PC-9 (cell line): ENCODE results near the gene TIAM2. TPM values are rescaled to one million over a fixed set of nuclear protein-coding genes. Genes with fewer than 3 reads are reported as not detected.
"Not testable (repeated sequence)": the region's sequence is repeated elsewhere in the genome, so short reads cannot be mapped to it uniquely, and the experiment has no call there.

Source experiments
- BruUV-seq: library from RNA; stranded (reverse); fragments of 400-500 nt; replicated peaks from 2 replicates; lab custom pipeline; 2021; lab: Mats Ljungman, UMichigan
- CTCF ChIA-PET: fragments of 300-600 bp; sonication (Branson Sonifier 250); formaldehyde crosslinking; loops from one replicate; lab custom pipeline; 2022; ENCODE audit warnings: antibody characterized with exemption; lab: Charles Lee
- POLR2A ChIA-PET: fragments of 300-600 bp; sonication (Branson Sonifier 250); formaldehyde crosslinking; loops from one replicate; lab custom pipeline; 2022; ENCODE audit warnings: antibody characterized with exemption; ENCODE audit not compliant: unreplicated experiment; lab: Charles Lee
- DNase-seq, 2 experiments: peaks; one replicate each; pipeline versions ENCODE4 v3.0.0 to v3.0.0-alpha.2; 2015 to 2022; ENCODE audit warnings: mixed read lengths in 1 of 2
- H2AFZ ChIP-seq: fragments of 200-600 bp; sonication (generic); 2 replicates; pipeline ENCODE4 v1.8.1; 2017; ENCODE audit warnings: antibody characterized with exemption
- H3F3A ChIP-seq: fragments of 200-600 bp; sonication (generic); 2 replicates; pipeline ENCODE4 v1.8.1; 2017; ENCODE audit warnings: antibody characterized with exemption, mild to moderate bottlenecking, low read depth; ENCODE audit not compliant: insufficient read depth
- H3K27ac ChIP-seq: fragments of 200-600 bp; sonication (generic); 2 replicates; pipeline ENCODE4 v1.6.1; 2016; ENCODE audit warnings: mixed run types
- H3K27me3 ChIP-seq: fragments of 200-600 bp; sonication (generic); 2 replicates; pipeline ENCODE4 v1.6.1; 2016; ENCODE audit warnings: low read depth, mixed run types; ENCODE audit not compliant: insufficient read depth
- H3K36me3 ChIP-seq: fragments of 200-600 bp; sonication (generic); 2 replicates; pipeline ENCODE4 v1.6.1; 2016; ENCODE audit warnings: low read depth, mixed run types
- H3K4me1 ChIP-seq: fragments of 200-600 bp; sonication (generic); replicated peaks from 2 replicates; pipeline ENCODE4 v1.6.1; 2016; ENCODE audit warnings: mixed run types; ENCODE audit not compliant: insufficient read depth
- H3K4me2 ChIP-seq: fragments of 200-600 bp; sonication (generic); 2 replicates; pipeline ENCODE4 v1.6.1; 2017; ENCODE audit warnings: mixed run types
- H3K4me3 ChIP-seq: fragments of 200-600 bp; sonication (generic); 2 replicates; pipeline ENCODE4 v1.6.1; 2016; ENCODE audit warnings: mixed run types
- H3K79me2 ChIP-seq: fragments of 200-600 bp; sonication (generic); 2 replicates; pipeline ENCODE4 v1.6.1; 2017; ENCODE audit warnings: low read depth, mixed run types
- H3K9me2 ChIP-seq: fragments of 200-600 bp; sonication (generic); 2 replicates; pipeline ENCODE4 v1.8.1; 2017; ENCODE audit warnings: mild to moderate bottlenecking; ENCODE audit not compliant: insufficient read depth
- H3K9me3 ChIP-seq: fragments of 200-600 bp; sonication (generic); 2 replicates; pipeline ENCODE4 v1.8.1; 2016; ENCODE audit warnings: low read depth; ENCODE audit not compliant: insufficient read depth
- H4K20me1 ChIP-seq: fragments of 200-600 bp; sonication (generic); 2 replicates; pipeline ENCODE4 v1.8.1; 2017; ENCODE audit not compliant: insufficient read depth
- EZH2 ChIP-seq: fragments of 200-600 bp; sonication (generic); IDR thresholded peaks from 2 replicates; pipeline ENCODE4 v1.8.0; 2017; ENCODE audit warnings: antibody characterized with exemption, low read depth
- intact Hi-C: fragments of 100-400 bp; cut with micrococcal nuclease; formaldehyde crosslinking; loops from one replicate; pipeline ENCODE4 v1.10.0; 2022; ENCODE audit not compliant: unreplicated experiment
- total RNA-seq: library from RNA; stranded (reverse); gene quantifications from 2 replicates; pipeline ENCODE4 v1.2.3, GENCODE V29; 2021
- TF ChIP-seq, protein P1 (sequence below): fragments of 200-600 bp; sonication (generic); conservative IDR thresholded peaks from 2 replicates; pipeline ENCODE4 v1.6.1; 2017; ENCODE audit warnings: mixed run types, antibody characterized with exemption, mild to moderate bottlenecking, moderate library complexity

The TIAM2 gene
- total RNA-seq, 1 experiment from 2014 or later = 11.4 TPM

DNA sequence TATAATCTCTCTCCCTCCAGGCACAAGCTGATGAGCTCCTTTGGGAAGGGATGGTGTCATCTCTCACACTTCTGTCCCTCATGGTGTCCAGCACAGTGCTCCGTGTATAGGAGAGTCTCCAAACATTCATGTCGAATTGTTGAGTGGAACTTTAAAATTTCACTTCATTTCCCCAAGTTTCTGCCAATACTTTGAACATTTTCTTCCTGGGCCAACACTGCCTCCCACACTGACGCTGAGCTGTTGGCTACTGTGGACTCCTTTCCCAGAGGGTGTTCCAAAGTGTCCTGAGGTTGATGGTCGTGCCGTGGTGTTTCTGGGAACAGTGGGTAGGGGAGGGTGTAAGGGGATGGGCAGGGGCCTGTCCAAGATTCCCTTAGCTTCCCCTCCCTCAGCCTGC, 122.7 kb downstream of the TIAM2 start:
- intact Hi-C loops = no loop called here
- H3K27ac ChIP-seq = no peak overlapping the region
- no TSS peak for BruUV-seq
- H3K9me3 ChIP-seq = no peaks in the 10 kb centered on the region
- no peak overlapping the region for H3K4me3 ChIP-seq
- H4K20me1 ChIP-seq = no peaks in the 10 kb centered on the region; the same call in 1 of the 2 replicates
- no peak overlapping the region for H2AFZ ChIP-seq
- no peaks in the 10 kb centered on the region for H3K9me2 ChIP-seq
- ChIA-PET POLR2A (no interaction called here), CTCF (no interaction called here)
- no peak for TF ChIP-seq EZH2
- TF ChIP-seq, protein P1, sequence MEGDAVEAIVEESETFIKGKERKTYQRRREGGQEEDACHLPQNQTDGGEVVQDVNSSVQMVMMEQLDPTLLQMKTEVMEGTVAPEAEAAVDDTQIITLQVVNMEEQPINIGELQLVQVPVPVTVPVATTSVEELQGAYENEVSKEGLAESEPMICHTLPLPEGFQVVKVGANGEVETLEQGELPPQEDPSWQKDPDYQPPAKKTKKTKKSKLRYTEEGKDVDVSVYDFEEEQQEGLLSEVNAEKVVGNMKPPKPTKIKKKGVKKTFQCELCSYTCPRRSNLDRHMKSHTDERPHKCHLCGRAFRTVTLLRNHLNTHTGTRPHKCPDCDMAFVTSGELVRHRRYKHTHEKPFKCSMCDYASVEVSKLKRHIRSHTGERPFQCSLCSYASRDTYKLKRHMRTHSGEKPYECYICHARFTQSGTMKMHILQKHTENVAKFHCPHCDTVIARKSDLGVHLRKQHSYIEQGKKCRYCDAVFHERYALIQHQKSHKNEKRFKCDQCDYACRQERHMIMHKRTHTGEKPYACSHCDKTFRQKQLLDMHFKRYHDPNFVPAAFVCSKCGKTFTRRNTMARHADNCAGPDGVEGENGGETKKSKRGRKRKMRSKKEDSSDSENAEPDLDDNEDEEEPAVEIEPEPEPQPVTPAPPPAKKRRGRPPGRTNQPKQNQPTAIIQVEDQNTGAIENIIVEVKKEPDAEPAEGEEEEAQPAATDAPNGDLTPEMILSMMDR = no peak
- H3K27me3 ChIP-seq = no peaks in the 10 kb centered on the region
- no peak for DNase-seq
- no peak overlapping the region for H3K4me2 ChIP-seq
- no peaks in the 10 kb centered on the region for H3K4me1 ChIP-seq
- no peaks in the 10 kb centered on the region for H3K79me2 ChIP-seq
- H3F3A ChIP-seq = no peaks in the 10 kb centered on the region
- H3K36me3 ChIP-seq = no peaks in the 10 kb centered on the region

DNA sequence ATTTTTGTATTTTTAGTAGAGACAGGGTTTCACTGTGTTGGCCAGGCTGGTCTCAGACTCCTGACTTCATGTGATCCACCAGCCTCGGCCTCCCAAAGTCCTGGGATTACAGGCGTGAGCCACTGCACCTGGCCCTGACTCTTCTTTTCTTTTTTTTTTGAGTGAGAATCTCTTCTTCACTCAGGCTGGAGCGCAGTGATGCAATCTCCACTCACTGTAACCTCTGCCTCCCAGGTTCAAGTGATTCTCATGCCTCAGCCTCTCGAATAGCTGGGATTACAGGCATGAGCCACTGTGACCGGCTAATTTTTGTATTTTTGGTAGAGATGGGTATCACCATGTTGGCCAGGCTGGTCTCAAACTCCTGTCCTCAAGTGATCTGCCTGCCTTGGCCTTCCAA, 124.1 kb downstream of the TIAM2 start:
- H3K4me1 ChIP-seq, H3K9me3 ChIP-seq, CTCF ChIA-PET, POLR2A ChIA-PET, H2AFZ ChIP-seq, H3F3A ChIP-seq, H3K9me2 ChIP-seq, BruUV-seq, H3K36me3 ChIP-seq, H3K4me3 ChIP-seq, H3K27ac ChIP-seq, H4K20me1 ChIP-seq, H3K27me3 ChIP-seq, DNase-seq, H3K79me2 ChIP-seq, H3K4me2 ChIP-seq, intact Hi-C loops: not testable (repeated sequence)

DNA sequence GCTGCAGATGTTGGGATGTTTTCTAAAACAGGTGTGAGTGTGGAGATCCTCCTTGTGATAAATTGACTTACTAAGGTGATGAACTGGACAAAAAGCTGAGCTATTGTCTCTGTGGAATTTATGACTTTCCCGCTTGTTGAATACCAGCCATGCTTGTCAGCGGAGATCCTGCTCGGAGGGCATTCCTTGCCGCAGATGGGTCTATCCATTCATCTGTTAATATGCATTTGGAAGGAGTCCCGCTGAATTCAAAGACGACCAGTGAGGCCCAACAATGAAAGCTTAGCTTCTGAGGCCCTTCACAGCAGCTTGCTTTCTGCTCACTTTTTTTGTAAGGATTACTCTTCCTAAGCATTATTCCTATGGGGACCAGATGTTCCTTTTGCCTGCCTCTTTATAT, 124.9 kb downstream of the TIAM2 start:
- ChIA-PET CTCF (no interaction called here), POLR2A (no interaction called here)
- H3K4me3 ChIP-seq = no peak overlapping the region
- DNase-seq = no peak
- no peak overlapping the region for H3K27ac ChIP-seq
- H4K20me1 ChIP-seq = no peaks in the 10 kb centered on the region; the same call in 1 of the 2 replicates
- TF ChIP-seq, protein P1 = no peak
- no peak for TF ChIP-seq EZH2
- intact Hi-C loops = no loop called here
- H3K27me3 ChIP-seq = no peaks in the 10 kb centered on the region
- H3K36me3 ChIP-seq = no peaks in the 10 kb centered on the region
- H3K9me2 ChIP-seq = no peaks in the 10 kb centered on the region
- H3K4me1 ChIP-seq = no peaks in the 10 kb centered on the region
- no peaks in the 10 kb centered on the region for H3F3A ChIP-seq
- no peak overlapping the region for H2AFZ ChIP-seq
- no peaks in the 10 kb centered on the region for H3K79me2 ChIP-seq
- no TSS peak for BruUV-seq
- no peaks in the 10 kb centered on the region for H3K9me3 ChIP-seq
- H3K4me2 ChIP-seq = no peak overlapping the region

DNA sequence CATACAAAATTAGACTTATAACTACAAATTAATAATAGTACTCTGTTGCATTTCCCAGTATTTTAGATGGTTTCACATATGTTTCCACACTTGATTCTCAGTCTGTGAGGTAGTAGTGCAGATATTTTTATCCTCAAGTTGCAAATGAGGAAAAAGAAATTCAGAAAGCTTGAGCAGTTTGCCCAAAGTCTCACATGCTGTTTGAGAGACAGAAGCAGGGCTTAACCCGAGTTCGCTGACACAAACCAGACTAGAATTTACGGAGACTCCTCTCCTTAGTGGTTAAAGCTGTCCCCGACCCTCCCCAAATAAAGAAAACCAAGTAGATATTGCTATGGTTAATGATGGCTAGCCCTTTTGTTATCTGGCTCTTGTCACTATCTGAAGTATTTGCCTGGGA, 126.2 kb downstream of the TIAM2 start:
- Histone ChIP-seq H2AFZ (no peak overlapping the region), H3K79me2 (no peaks in the 10 kb centered on the region), H3F3A (peaks cover 4% of the 10 kb centered on the region; the same call in 1 of the 2 replicates), H3K4me2 (no peak overlapping the region), H3K27me3 (no peaks in the 10 kb centered on the region), H3K9me2 (no peaks in the 10 kb centered on the region), H3K9me3 (no peaks in the 10 kb centered on the region), H3K4me1 (peaks cover 5% of the 10 kb centered on the region), H3K4me3 (no peak overlapping the region), H3K27ac (no peak overlapping the region), H4K20me1 (no peaks in the 10 kb centered on the region; the same call in 1 of the 2 replicates), H3K36me3 (no peaks in the 10 kb centered on the region)
- no peak for TF ChIP-seq EZH2
- TF ChIP-seq, protein P1 = no peak
- BruUV-seq = no TSS peak
- POLR2A ChIA-PET = no interaction called here
- no peak for DNase-seq
- CTCF ChIA-PET = no interaction called here
- intact Hi-C loops = no loop called here
